Fibroblast of villous mesenchyme (primary cell): ENCODE results near the gene CH25H. TPM values are rescaled to one million over a fixed set of nuclear protein-coding genes. Genes with fewer than 3 reads are reported as not detected.
"Not testable (repeated sequence)": the region's sequence is repeated elsewhere in the genome, so short reads cannot be mapped to it uniquely, and the experiment has no call there.

Experiments used
- DNase-seq: peaks from one replicate; pipeline ENCODE4 v3.0.0-alpha.2; 2010; ENCODE audit warnings: low read depth
- H3K4me3 ChIP-seq: 2 replicates; pipeline ENCODE4 v1.5.1; 2011; ENCODE audit warnings: low read depth, mild to moderate bottlenecking, low read length
- CTCF ChIP-seq: IDR thresholded peaks from 2 replicates; pipeline ENCODE4 v1.5.1; 2012; ENCODE audit warnings: low read depth, mild to moderate bottlenecking, low read length; ENCODE audit not compliant: insufficient read depth
- total RNA-seq: library from RNA; depleted of rRNA; stranded (reverse); fragments of >200 nt; gene quantifications from 2 replicates; pipeline ENCODE4 v1.2.3, GENCODE V29; 2012

Gene CH25H
- total RNA-seq, 1 donor: under 0.01 TPM

GRCh38 chr10:89182894-89183293 lies 24.2 kb downstream of the CH25H start:
- DNase-seq: no peak
- no peak for TF ChIP-seq CTCF
- no peak overlapping the region for H3K4me3 ChIP-seq

- no peak for DNase-seq
- H3K4me3 ChIP-seq: no peak overlapping the region
- TF ChIP-seq CTCF: no peak
Measured at GRCh38 chr10:89175816-89176215, 31.3 kb downstream of the CH25H start.

GRCh38 chr10:89173075-89173474 lies 34.0 kb downstream of the CH25H start:
- no peak overlapping the region for H3K4me3 ChIP-seq
- TF ChIP-seq CTCF: no peak
- DNase-seq: no peak

- H3K4me3 ChIP-seq: no peak overlapping the region
- no peak for DNase-seq
- no peak for TF ChIP-seq CTCF
Measured at GRCh38 chr10:89171996-89172395, 35.1 kb downstream of the CH25H start.

GRCh38 chr10:89171263-89171872 lies 35.7 kb downstream of the CH25H start:
- no peak for DNase-seq
- no peak overlapping the region for H3K4me3 ChIP-seq
- TF ChIP-seq CTCF: no peak

- not testable (repeated sequence) for H3K4me3 ChIP-seq
- peak; percentile 67 for DNase-seq
Measured at GRCh38 chr10:89168354-89168900, 38.7 kb downstream of the CH25H start.

GRCh38 chr10:89167915-89168314 lies 39.2 kb downstream of the CH25H start:
- DNase-seq: no peak
- no peak overlapping the region for H3K4me3 ChIP-seq
- TF ChIP-seq CTCF: no peak
